ENCODE results near the gene FOXP1.
"Not testable (repeated sequence)": the region's sequence is repeated elsewhere in the genome, so short reads cannot be mapped to it uniquely, and the experiment has no call there.

The FOXP1 gene

GRCh38 chr3:71436337-71436736 is 147.2 kb downstream of the FOXP1 start:
- no peak overlapping the region for H3K4me3 ChIP-seq (ENCODE audit: low read length)
- TF ChIP-seq CTCF (IDR thresholded peaks at IDR 0.05; ENCODE audit: low read depth, low read length) = no peak
- TF ChIP-seq EZH2phosphoT487 (IDR thresholded peaks at IDR 0.05; ENCODE audit: low read depth) = no peak
- H3K36me3 ChIP-seq (replicated peaks; ENCODE audit: low read depth, low read length) = no peaks in the 10 kb centered on the region
- no peaks in the 10 kb centered on the region for H3K4me1 ChIP-seq (ENCODE audit: low read length)
- H3K4me2 ChIP-seq (ENCODE audit: low read length) = no peak overlapping the region
- no peak overlapping the region for H3K9ac ChIP-seq (ENCODE audit: low read length)
- peaks cover 50% of the 10 kb centered on the region for H3K27me3 ChIP-seq (ENCODE audit: low read depth, low read length)
- H3K9me3 ChIP-seq (ENCODE audit: insufficient read depth, low read length) = no peaks in the 10 kb centered on the region
- no peak overlapping the region for H2AFZ ChIP-seq (ENCODE audit: low read depth, low read length)
- no peaks in the 10 kb centered on the region for H3K79me2 ChIP-seq (ENCODE audit: low read length)
- no peak overlapping the region for H3K27ac ChIP-seq (ENCODE audit: low read length)
- no peaks in the 10 kb centered on the region for H4K20me1 ChIP-seq (ENCODE audit: insufficient read depth, low read length)

GRCh38 chr3:71435836-71436235 is 147.7 kb downstream of the FOXP1 start:
- H3K4me3 ChIP-seq (ENCODE audit: low read length); H3K36me3 ChIP-seq (replicated peaks; ENCODE audit: low read depth, low read length); H3K79me2 ChIP-seq (ENCODE audit: low read length); H3K9ac ChIP-seq (ENCODE audit: low read length); H4K20me1 ChIP-seq (ENCODE audit: insufficient read depth, low read length); H3K4me2 ChIP-seq (ENCODE audit: low read length); H3K4me1 ChIP-seq (ENCODE audit: low read length); H3K9me3 ChIP-seq (ENCODE audit: insufficient read depth, low read length); H3K27ac ChIP-seq (ENCODE audit: low read length); H2AFZ ChIP-seq (ENCODE audit: low read depth, low read length): not testable (repeated sequence)
- peaks cover 55% of the 10 kb centered on the region for H3K27me3 ChIP-seq (ENCODE audit: low read depth, low read length)

GRCh38 chr3:71433631-71434030 is 149.9 kb downstream of the FOXP1 start:
- Histone ChIP-seq H3K36me3 (replicated peaks; ENCODE audit: low read depth, low read length) (no peaks in the 10 kb centered on the region), H3K9me3 (ENCODE audit: insufficient read depth, low read length) (no peaks in the 10 kb centered on the region), H3K79me2 (ENCODE audit: low read length) (no peaks in the 10 kb centered on the region), H3K9ac (ENCODE audit: low read length) (no peak overlapping the region), H3K4me1 (ENCODE audit: low read length) (no peaks in the 10 kb centered on the region), H4K20me1 (ENCODE audit: insufficient read depth, low read length) (no peaks in the 10 kb centered on the region), H2AFZ (ENCODE audit: low read depth, low read length) (no peak overlapping the region), H3K27me3 (ENCODE audit: low read depth, low read length) (peaks cover 66% of the 10 kb centered on the region), H3K4me3 (ENCODE audit: low read length) (no peak overlapping the region), H3K27ac (ENCODE audit: low read length) (no peak overlapping the region), H3K4me2 (ENCODE audit: low read length) (no peak overlapping the region)
- TF ChIP-seq EZH2phosphoT487 (IDR thresholded peaks at IDR 0.05; ENCODE audit: low read depth) (no peak), CTCF (IDR thresholded peaks at IDR 0.05; ENCODE audit: low read depth, low read length) (no peak)

- no peak overlapping the region for H3K4me2 ChIP-seq (ENCODE audit: low read length)
- no peak overlapping the region for H3K27ac ChIP-seq (ENCODE audit: low read length)
- H2AFZ ChIP-seq (ENCODE audit: low read depth, low read length) = no peak overlapping the region
Observed at GRCh38 chr3:71432044-71432975, 151.2 kb downstream of the FOXP1 start.

More at GRCh38 chr3:71432044-71432975, 151.2 kb downstream of the FOXP1 start:
- peaks cover 67% of the 10 kb centered on the region for H3K27me3 ChIP-seq (ENCODE audit: low read depth, low read length)
- H3K9ac ChIP-seq (ENCODE audit: low read length) = no peak overlapping the region
- H3K4me3 ChIP-seq (ENCODE audit: low read length) = no peak overlapping the region
- no peaks in the 10 kb centered on the region for H3K79me2 ChIP-seq (ENCODE audit: low read length)
- TF ChIP-seq EZH2phosphoT487 (IDR thresholded peaks at IDR 0.05; ENCODE audit: low read depth) = no peak
- no peak for TF ChIP-seq CTCF (IDR thresholded peaks at IDR 0.05; ENCODE audit: low read depth, low read length)
- no peaks in the 10 kb centered on the region for H4K20me1 ChIP-seq (ENCODE audit: insufficient read depth, low read length)
- no peaks in the 10 kb centered on the region for H3K36me3 ChIP-seq (replicated peaks; ENCODE audit: low read depth, low read length)
- H3K9me3 ChIP-seq (ENCODE audit: insufficient read depth, low read length) = no peaks in the 10 kb centered on the region
- no peaks in the 10 kb centered on the region for H3K4me1 ChIP-seq (ENCODE audit: low read length)

Data from OCI-LY3 (cell line).